ENCODE results near the gene C14orf132. TPM values are rescaled to one million over a fixed set of nuclear protein-coding genes. Genes with fewer than 3 reads are reported as not detected.

The C14orf132 gene
- total RNA-seq, 1 donor from 2014 or later = 552 TPM

DNA sequence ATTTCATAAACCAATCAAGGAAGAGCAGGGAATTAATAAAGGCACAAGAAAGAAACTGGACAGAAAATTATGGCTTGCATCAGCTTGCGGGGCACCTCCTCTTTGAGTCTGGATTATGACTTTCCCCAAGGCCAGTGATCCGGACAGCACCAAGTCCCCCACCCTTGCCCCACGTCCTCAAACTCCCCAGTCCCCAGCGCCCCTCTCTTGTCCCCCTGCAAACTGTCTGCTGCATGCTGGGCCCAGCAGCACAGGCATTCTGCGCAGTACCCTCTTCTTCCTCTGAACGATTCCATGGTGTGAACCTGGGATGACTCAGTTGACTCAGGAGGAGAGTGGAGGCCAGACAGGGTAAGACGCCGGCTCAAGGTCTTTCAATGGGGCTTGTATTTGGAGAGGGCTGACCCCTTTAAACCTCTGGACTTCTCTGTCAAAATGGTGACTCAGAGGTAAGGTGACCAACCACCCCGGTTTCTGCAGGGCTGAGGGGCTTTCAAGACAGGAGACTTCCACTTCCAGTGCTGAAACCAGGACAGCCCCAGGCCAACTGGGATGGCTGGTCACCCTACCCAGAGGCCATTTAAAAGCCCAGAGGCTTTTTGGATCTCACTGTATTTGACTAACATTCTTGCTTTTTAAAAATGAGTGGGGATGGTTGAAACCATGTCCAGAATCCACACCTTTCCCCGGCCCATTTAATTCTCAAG, 13.5 kb downstream of the C14orf132 start:
- Mint-ChIP-seq H3K27ac (ENCODE audit: unreplicated experiment) (peak overlapping the region; percentile 98), H3K9me3 (ENCODE audit: unreplicated experiment) (peaks cover 30% of the 10 kb centered on the region), H3K4me1 (ENCODE audit: low read depth, unreplicated experiment) (peaks cover 77% of the 10 kb centered on the region), H3K27me3 (ENCODE audit: unreplicated experiment) (peaks cover 18% of the 10 kb centered on the region), H3K4me3 (ENCODE audit: unreplicated experiment) (peak overlapping the region; percentile 57), H3K36me3 (ENCODE audit: unreplicated experiment) (peaks cover 6% of the 10 kb centered on the region)
- DNase-seq = no peak
- TF ChIP-seq, protein P1, sequence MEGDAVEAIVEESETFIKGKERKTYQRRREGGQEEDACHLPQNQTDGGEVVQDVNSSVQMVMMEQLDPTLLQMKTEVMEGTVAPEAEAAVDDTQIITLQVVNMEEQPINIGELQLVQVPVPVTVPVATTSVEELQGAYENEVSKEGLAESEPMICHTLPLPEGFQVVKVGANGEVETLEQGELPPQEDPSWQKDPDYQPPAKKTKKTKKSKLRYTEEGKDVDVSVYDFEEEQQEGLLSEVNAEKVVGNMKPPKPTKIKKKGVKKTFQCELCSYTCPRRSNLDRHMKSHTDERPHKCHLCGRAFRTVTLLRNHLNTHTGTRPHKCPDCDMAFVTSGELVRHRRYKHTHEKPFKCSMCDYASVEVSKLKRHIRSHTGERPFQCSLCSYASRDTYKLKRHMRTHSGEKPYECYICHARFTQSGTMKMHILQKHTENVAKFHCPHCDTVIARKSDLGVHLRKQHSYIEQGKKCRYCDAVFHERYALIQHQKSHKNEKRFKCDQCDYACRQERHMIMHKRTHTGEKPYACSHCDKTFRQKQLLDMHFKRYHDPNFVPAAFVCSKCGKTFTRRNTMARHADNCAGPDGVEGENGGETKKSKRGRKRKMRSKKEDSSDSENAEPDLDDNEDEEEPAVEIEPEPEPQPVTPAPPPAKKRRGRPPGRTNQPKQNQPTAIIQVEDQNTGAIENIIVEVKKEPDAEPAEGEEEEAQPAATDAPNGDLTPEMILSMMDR (IDR thresholded peaks at IDR 0.05; ENCODE audit: partially characterized antibody, unreplicated experiment) = no peak

DNA sequence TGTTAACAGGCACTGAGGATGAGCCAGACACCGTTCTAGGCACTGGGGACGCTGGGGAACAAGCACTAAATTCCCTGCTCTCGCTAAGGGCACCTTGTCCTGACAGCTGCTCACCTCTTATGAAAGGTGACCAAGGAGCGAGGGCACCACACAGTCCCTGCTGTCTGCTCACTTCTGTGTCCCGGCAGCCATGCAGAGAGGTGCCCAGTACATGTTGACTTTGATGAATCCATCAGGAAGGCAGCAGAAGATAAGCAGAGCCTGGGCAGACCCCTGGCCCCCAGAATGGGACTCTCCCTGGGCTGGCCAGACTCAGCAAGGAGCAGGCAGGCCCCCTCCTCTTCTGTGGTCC, 14.1 kb downstream of the C14orf132 start:
- H3K27ac Mint-ChIP-seq (ENCODE audit: unreplicated experiment) = peak overlapping the region; percentile 98
- TF ChIP-seq, protein P1 (IDR thresholded peaks at IDR 0.05; ENCODE audit: partially characterized antibody, unreplicated experiment) = no peak
- H3K9me3 Mint-ChIP-seq (ENCODE audit: unreplicated experiment) = peaks cover 33% of the 10 kb centered on the region
- peaks cover 18% of the 10 kb centered on the region for H3K27me3 Mint-ChIP-seq (ENCODE audit: unreplicated experiment)
- peaks cover 6% of the 10 kb centered on the region for H3K36me3 Mint-ChIP-seq (ENCODE audit: unreplicated experiment)
- DNase-seq = no peak
- H3K4me3 Mint-ChIP-seq (ENCODE audit: unreplicated experiment) = peak overlapping the region; percentile 57
- peaks cover 81% of the 10 kb centered on the region for H3K4me1 Mint-ChIP-seq (ENCODE audit: low read depth, unreplicated experiment)

DNA sequence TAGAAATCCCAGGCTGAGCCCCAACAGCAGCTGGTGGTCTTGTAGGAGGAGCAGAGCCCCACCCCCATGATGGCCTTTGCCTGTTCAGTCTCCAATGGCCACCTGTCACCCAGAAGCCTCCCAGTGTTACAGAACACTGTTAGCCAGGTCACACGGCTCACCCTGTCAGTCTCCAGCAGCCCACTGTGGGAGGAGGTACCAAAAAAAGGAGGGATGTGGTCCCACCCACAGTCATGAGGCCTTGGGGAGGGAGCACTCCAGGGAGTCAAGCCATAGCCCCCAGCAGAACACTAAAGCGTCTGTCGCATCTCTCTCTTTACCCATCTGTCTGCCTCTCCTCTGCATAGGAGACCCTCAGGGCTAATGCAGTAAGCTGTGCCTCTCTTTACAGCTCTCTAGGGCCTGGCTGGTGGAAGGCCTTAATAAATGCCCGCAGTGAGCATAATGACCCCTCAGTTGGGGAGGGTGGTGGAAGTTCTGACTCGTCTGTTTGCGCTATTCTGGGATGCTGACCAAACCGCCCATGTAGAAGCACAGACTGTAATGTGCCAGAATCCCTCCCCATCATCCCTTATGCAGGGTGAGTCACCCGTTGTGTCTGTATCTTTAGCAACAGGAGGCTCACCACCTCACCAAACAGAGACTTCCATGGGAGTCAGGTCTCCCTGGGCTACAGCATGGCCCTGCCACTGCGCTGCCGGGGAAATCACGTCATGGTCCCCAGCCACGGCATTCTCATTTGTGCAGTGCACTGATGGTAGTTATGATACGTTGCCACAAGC, 14.6 kb downstream of the C14orf132 start:
- Mint-ChIP-seq H3K9me3 (ENCODE audit: unreplicated experiment) (peaks cover 35% of the 10 kb centered on the region), H3K4me3 (ENCODE audit: unreplicated experiment) (peak overlapping the region; percentile 57), H3K27ac (ENCODE audit: unreplicated experiment) (peak overlapping the region; percentile 98), H3K27me3 (ENCODE audit: unreplicated experiment) (peaks cover 18% of the 10 kb centered on the region), H3K36me3 (ENCODE audit: unreplicated experiment) (peaks cover 6% of the 10 kb centered on the region), H3K4me1 (ENCODE audit: low read depth, unreplicated experiment) (peaks cover 84% of the 10 kb centered on the region)
- TF ChIP-seq, protein P1 (IDR thresholded peaks at IDR 0.05; ENCODE audit: partially characterized antibody, unreplicated experiment) = no peak
- peak; percentile 80 for DNase-seq

DNA sequence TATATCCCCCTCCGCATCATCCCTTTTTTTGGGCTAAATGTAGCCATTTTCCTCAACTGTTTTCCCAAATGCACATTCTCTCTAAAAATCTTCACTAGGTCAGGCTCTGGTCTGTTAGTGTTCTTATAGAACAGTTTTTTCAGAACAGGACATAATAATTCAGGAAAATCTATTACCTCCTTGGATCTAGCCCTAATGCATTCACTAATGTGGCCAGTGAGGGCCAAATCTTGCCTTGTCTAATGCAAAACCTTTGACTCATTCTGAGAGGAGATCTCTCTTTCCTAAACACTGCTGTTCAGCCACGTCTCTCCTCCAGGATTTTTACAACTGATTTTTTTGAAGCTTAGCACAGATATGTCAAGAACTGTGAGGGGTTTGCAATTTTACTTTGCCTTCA, 15.5 kb downstream of the C14orf132 start:
- H3K27ac Mint-ChIP-seq (ENCODE audit: unreplicated experiment) = peak overlapping the region; percentile 98
- TF ChIP-seq, protein P1 (IDR thresholded peaks at IDR 0.05; ENCODE audit: partially characterized antibody, unreplicated experiment) = no peak
- H3K36me3 Mint-ChIP-seq (ENCODE audit: unreplicated experiment) = peaks cover 6% of the 10 kb centered on the region
- H3K27me3 Mint-ChIP-seq (ENCODE audit: unreplicated experiment) = peaks cover 18% of the 10 kb centered on the region
- peaks cover 83% of the 10 kb centered on the region for H3K4me1 Mint-ChIP-seq (ENCODE audit: low read depth, unreplicated experiment)
- no peak for DNase-seq
- peak overlapping the region; percentile 57 for H3K4me3 Mint-ChIP-seq (ENCODE audit: unreplicated experiment)
- peaks cover 39% of the 10 kb centered on the region for H3K9me3 Mint-ChIP-seq (ENCODE audit: unreplicated experiment)

All from glutamatergic neuron (in vitro differentiated cells).